ENCODE results near the gene NKIRAS1.

DNA sequence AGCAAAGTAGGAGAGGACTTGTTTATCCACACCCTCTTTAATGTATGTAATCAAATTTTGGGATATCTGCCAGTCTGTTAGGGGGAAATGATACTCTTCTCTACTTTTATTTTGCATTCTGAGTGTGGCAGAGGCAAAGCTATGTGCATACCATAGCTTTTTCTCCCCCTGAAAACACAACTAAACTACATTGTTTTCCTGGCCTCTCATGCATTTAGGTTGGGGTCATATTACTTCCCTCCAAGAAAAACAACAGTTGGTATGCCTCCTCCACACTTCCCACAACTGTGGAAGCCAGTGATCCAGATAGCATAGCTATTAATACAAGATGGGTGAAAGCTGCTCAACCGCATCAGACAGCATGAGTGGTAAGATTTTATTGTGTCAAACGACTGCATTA lies 7.0 kb upstream of the NKIRAS1 start:
- TF ChIP-seq, protein P1, sequence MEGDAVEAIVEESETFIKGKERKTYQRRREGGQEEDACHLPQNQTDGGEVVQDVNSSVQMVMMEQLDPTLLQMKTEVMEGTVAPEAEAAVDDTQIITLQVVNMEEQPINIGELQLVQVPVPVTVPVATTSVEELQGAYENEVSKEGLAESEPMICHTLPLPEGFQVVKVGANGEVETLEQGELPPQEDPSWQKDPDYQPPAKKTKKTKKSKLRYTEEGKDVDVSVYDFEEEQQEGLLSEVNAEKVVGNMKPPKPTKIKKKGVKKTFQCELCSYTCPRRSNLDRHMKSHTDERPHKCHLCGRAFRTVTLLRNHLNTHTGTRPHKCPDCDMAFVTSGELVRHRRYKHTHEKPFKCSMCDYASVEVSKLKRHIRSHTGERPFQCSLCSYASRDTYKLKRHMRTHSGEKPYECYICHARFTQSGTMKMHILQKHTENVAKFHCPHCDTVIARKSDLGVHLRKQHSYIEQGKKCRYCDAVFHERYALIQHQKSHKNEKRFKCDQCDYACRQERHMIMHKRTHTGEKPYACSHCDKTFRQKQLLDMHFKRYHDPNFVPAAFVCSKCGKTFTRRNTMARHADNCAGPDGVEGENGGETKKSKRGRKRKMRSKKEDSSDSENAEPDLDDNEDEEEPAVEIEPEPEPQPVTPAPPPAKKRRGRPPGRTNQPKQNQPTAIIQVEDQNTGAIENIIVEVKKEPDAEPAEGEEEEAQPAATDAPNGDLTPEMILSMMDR (IDR thresholded peaks at IDR 0.05; ENCODE audit: insufficient read depth, low read length, poor library complexity, severe bottlenecking) = no peak
- TF ChIP-seq EZH2phosphoT487 (conservative IDR thresholded peaks at IDR 0.05; ENCODE audit: low read length) = no peak
